ENCODE results near the gene MICB.
"Not testable (repeated sequence)": the region's sequence is repeated elsewhere in the genome, so short reads cannot be mapped to it uniquely, and the experiment has no call there.

MICB gene

DNA sequence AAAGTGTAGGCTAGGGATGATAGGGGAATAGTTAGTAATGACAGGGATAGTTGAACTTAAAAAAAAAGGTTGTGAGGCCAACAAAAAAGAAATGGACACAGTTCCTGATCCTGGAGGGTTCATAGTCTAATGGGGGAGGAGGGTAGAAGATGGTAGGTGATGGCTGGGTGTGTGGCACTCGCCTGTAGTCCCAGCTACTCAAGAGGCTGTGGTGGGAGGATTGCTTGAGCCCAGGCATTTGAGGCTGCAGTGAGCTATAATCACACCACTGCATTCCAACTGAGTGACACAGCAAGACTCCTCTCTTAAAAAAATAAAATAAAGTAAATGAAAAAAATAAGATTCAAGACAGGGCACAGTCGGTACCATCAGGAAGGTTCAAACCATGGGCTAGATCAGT is 2.4 kb upstream of the MICB start:
- TF ChIP-seq, protein P1, sequence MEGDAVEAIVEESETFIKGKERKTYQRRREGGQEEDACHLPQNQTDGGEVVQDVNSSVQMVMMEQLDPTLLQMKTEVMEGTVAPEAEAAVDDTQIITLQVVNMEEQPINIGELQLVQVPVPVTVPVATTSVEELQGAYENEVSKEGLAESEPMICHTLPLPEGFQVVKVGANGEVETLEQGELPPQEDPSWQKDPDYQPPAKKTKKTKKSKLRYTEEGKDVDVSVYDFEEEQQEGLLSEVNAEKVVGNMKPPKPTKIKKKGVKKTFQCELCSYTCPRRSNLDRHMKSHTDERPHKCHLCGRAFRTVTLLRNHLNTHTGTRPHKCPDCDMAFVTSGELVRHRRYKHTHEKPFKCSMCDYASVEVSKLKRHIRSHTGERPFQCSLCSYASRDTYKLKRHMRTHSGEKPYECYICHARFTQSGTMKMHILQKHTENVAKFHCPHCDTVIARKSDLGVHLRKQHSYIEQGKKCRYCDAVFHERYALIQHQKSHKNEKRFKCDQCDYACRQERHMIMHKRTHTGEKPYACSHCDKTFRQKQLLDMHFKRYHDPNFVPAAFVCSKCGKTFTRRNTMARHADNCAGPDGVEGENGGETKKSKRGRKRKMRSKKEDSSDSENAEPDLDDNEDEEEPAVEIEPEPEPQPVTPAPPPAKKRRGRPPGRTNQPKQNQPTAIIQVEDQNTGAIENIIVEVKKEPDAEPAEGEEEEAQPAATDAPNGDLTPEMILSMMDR (IDR thresholded peaks at IDR 0.05; ENCODE audit: low read depth, low read length) = no peak
- H3K4me3 ChIP-seq (ENCODE audit: low read depth, low read length) = peak overlapping the region; percentile 74

DNA sequence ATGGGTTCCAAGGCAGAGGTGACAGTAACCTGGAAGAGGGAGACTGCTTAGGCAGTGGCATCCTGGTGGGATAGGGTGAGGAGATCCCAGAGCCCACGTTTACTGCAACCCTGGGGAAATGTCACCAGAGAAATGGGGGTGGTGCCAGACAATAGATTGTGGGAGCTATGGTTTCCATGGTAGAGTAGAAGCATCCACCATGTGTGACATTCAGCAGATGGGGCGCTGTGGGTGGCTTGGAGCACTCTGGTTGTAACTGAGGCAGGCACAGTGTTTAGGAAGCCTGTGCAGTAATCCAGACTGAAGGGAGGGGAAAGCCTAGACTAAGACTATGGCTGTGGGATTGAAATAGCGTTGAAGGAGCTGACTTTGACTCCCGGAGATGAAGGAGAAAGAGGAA is 1.1 kb upstream of the MICB start:
- H3K4me3 ChIP-seq (ENCODE audit: low read depth, low read length) = peak overlapping the region; percentile 65; the same call in 1 of the 2 replicates

DNA sequence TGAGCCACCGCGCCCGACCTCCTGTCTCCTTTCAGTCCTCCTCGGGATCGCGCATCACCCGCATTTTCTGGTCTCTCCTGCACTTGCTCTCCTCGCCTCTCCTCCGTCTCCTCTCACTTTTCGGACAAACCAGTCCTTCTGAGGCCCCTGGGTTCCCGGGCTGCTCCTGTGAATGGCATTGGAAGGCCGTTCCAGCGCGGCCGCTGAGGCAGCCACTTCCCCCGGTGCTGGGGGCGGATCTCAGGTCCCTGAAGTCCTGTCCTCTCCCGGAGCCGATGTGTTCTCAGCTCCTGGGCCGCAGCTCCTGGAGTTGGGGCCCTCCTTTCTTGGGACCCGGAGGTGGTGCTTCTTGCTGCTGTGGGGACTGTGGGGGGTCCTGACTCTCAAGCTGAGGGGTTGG is 803 bp downstream of the MICB start:
- peak overlapping the region; percentile 12; the same call in 1 of the 2 replicates for H3K4me3 ChIP-seq (ENCODE audit: low read depth, low read length)
- TF ChIP-seq, protein P1 (IDR thresholded peaks at IDR 0.05; ENCODE audit: low read depth, low read length) = no peak

DNA sequence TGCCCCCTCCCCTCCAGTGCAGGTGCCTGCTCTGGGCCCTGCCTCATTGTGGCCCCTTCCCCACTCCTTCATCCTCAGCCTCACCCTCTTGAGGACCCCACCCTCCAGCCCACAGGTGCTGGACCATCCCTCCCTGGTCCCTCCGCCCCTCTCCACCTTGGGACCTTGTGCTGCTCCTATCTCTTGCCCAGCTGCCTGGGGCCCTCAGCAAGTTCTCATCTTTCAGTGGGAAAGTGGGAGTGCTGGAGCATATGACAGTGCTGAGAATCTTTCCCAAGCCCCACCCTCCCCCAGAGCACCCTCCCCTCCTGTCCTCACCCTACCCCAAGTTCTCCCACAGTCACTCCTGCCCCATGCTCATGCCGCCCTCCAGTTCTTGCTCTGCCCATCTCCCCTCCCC is 1.7 kb downstream of the MICB start:
- H3K4me3 ChIP-seq (ENCODE audit: low read depth, low read length) = not testable (repeated sequence)

DNA sequence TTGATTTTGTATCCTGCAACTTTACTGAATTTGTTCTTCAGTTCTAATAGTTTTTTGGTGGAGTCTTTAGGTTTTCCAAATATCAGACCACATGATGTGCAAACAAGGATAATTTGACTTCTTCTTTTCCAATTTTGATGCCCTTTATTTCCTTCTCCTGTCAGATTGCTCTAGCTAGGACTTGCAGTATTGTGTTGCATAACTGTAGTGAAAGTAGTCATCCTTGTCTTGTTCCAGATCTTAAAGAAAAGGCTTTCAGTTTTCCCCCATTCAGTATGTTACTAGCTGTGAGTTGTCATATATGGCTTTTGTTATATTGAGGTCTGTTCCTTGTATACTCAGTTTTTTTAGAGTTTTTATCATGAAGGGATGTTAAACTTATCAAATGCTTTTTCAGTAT is 4.6 kb downstream of the MICB start:
- TF ChIP-seq, protein P1 (IDR thresholded peaks at IDR 0.05; ENCODE audit: low read depth, low read length) = no peak
- no peak overlapping the region for H3K4me3 ChIP-seq (ENCODE audit: low read depth, low read length)

DNA sequence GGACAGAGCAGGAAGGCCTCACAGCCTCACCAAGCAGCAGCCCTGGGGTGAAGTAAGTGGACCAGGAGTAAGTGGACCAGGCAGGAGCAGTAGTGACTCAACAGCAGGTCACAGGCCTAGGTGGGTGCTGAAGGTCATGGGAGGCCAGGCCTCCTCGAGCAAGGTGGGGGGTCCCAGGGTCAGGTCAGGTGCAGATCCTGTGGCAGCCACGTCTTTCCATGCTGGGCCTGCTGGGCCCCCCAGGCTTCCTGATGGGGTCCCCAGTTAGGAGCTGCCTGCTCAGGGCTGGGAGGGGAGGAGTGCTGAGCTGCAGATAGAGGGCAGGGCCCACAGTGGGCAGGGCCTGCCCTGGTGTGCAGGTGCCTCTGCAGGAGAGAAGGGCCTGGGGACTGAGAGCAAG is 11.1 kb downstream of the MICB start:
- H3K4me3 ChIP-seq (ENCODE audit: low read depth, low read length) = not testable (repeated sequence)

DNA sequence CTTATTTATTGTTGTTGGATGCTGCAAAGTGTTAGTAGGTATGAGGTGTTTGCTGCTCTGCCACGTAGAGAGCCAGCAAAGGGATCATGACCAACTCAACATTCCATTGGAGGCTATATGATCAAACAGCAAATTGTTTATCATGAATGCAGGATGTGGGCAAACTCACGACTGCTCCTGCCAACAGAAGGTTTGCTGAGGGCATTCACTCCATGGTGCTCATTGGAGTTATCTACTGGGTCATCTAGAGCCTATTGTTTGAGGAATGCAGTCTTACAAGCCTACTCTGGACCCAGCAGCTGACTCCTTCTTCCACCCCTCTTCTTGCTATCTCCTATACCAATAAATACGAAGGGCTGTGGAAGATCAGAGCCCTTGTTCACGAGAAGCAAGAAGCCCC is 12.1 kb downstream of the MICB start:
- H3K4me3 ChIP-seq (ENCODE audit: low read depth, low read length) = no peak overlapping the region
- TF ChIP-seq, protein P1 (IDR thresholded peaks at IDR 0.05; ENCODE audit: low read depth, low read length) = no peak

DNA sequence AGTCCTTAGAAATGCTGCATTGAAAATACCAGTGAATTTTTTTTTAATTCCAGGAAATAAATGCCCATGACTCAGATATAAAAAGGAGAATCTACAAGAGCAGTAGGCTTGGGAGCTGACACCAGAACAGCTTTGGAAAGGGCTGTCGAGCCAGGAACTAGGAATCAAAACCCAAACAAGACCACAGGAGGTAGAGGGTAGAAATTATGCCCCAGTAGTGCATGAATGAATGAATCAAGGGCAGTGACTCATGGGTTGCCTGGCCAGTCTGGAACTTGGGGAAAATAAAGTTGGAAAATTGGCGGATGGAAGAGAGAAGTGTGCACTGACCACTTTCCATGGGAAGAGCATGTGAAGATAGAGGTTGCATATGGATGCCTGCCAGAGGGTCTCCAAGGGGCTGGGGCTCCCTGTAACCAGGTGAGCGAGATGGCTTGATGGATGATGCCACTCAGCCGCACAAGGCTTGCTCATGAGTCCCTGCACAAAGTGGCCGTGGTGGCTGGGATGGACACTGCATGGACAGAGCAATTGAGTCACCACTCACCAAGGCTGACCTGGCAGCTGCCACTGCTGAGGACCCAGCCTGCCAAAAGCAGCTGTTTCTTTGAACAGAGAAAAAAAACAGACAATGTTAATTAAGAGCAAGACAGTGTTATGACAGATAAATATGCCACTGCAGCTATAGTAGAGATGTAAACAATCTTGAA is 15.7 kb downstream of the MICB start:
- TF ChIP-seq, protein P1 (IDR thresholded peaks at IDR 0.05; ENCODE audit: low read depth, low read length) = no peak

DNA sequence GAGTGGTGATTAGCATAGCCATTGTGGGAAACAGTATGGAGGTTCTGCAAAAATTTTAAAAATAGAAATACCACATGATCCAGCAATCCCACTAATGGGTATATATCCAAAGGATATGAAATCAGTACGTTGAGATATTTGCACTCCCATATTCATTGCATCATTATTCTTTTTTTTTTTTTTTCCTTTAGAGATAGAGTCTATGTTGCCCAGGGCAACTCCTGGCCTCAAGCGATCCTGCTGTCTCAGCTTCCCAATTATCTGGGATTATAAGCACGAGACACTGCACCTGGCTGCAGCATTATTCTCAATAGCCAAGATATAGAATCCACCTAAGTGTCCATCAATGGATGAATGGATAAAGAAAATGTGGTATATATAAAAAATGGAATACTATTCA is 23.9 kb downstream of the MICB start:
- TF ChIP-seq, protein P1 (IDR thresholded peaks at IDR 0.05; ENCODE audit: low read depth, low read length) = no peak
- no peak overlapping the region for H3K4me3 ChIP-seq (ENCODE audit: low read depth, low read length)

More for the DNA sequence above, 15.7 kb downstream of the MICB start:
- H3K4me3 ChIP-seq (ENCODE audit: low read depth, low read length) = no peak overlapping the region

Data from WI38 (cell line).